GM12878 (cell line): ENCODE results near the gene PLCG2. TPM values are rescaled to one million over a fixed set of nuclear protein-coding genes. Genes with fewer than 3 reads are reported as not detected.

Experiments used
- BCL11A ChIP-seq: IDR thresholded peaks from 2 replicates; pipeline ENCODE4 v1.6.1; 2011; ENCODE audit warnings: low read depth, low read length
- MYB ChIP-seq: fragments of 150-350 bp; IDR thresholded peaks from 2 replicates; pipeline ENCODE4 v1.6.1; 2014; ENCODE audit warnings: mild to moderate bottlenecking, low read depth, low read length, borderline replicate concordance
- NR2C1 ChIP-seq: fragments of 450-650 bp; IDR thresholded peaks from 2 replicates; pipeline ENCODE4 v1.6.1; 2017; ENCODE audit warnings: antibody characterized with exemption, mild to moderate bottlenecking, moderate library complexity
- RAD21 ChIP-seq: IDR thresholded peaks from 2 replicates; pipeline ENCODE4 v1.6.1; 2011; ENCODE audit warnings: mild to moderate bottlenecking, low read depth, low read length, moderate library complexity; ENCODE audit not compliant: insufficient read depth
- RCOR1 ChIP-seq: conservative IDR thresholded peaks from 2 replicates; pipeline ENCODE4 v1.6.1; 2012; ENCODE audit warnings: low read depth, low read length, improper control_type of control experiment
- SRF ChIP-seq, 2 experiments: IDR thresholded peaks; 2 replicates each; pipeline ENCODE4 v1.6.1; 2011; ENCODE audit warnings: low read depth in 2 of 2, low read length in 2 of 2, mild to moderate bottlenecking in 1 of 2, moderate library complexity in 1 of 2
- WRNIP1 ChIP-seq: IDR thresholded peaks from 2 replicates; pipeline ENCODE4 v1.6.1; 2011; ENCODE audit warnings: low read depth, low read length, improper control_type of control experiment, borderline replicate concordance
- ZNF622 ChIP-seq: fragments of 450-650 bp; IDR thresholded peaks from 2 replicates; pipeline ENCODE4 v1.6.1; 2017; ENCODE audit warnings: mild to moderate bottlenecking, inconsistent platforms
- polyA plus RNA-seq, 11 experiments: library from polyadenylated mRNA; depleted of rRNA in 4 of 11; unstranded in 6 of 11; stranded (reverse) in 5 of 11; fragments of >200 nt; fragmentation: Nextera tagmentation in 4 of 11; fragmentation: Illumina TruSeq in 1 of 11; extraction: Ambion mirVana in 4 of 11; extraction: Trizol in 1 of 11; gene quantifications; 1 replicate in 1 of 11; 2 replicates in 10 of 11; pipeline versions ENCODE4 v1.2.1 to v1.2.3, GENCODE V29; 2011 to 2016; ENCODE audit warnings: inconsistent platforms in 2 of 11, missing spikeins in 2 of 11, low read depth in 1 of 11
- total RNA-seq, 4 experiments: library from RNA; depleted of rRNA in 3 of 4; stranded (reverse); fragments of >200 nt in 3 of 4; fragmentation: Illumina TruSeq in 1 of 4; extraction: Trizol in 1 of 4; gene quantifications; 2 replicates each; pipeline versions ENCODE4 v1.2.1 to v1.2.3, GENCODE V29; 2013 to 2021
- TF ChIP-seq, protein P1 (sequence below): IDR thresholded peaks from 2 replicates; pipeline ENCODE4 v1.6.1; 2011; ENCODE audit warnings: low read depth, low read length, improper control_type of control experiment, borderline replicate concordance
- TF ChIP-seq, protein P2 (sequence below): fragments of 450-650 bp; IDR thresholded peaks from 2 replicates; pipeline ENCODE4 v1.6.1; 2017; ENCODE audit warnings: low read depth, mild to moderate bottlenecking, moderate library complexity

Gene PLCG2
- total and polyA plus RNA-seq, 10 of the 15 experiments (the other 5 are each of a cell fraction or from before 2014, with no cell fraction given): 47.6 to 256 (median 149) TPM

DNA sequence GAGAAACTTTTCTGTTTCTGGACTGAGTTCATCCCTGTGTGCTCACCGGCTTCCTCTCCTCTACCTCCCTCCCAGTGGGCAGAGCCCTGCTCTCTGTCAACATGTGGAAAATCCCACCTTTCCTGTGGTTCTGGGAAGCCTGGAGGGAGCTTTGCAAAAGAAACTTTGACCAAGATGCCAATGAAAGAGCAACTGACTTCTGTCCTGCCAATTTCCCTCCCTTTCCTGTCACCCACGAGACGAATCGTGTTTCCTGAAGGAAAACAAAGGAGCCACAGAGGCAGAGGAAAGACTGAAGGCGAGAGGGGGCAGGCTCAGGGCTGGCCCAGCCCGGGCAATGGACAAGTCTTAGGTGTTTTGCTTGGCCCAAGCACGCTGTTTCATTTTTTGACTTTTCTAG, 82.8 kb downstream of the PLCG2 start (continued):
- TF ChIP-seq RCOR1: no peak
- no peak for TF ChIP-seq ZNF622
- TF ChIP-seq WRNIP1: no peak
- TF ChIP-seq NR2C1: no peak
- TF ChIP-seq RAD21: no peak
- no peak for TF ChIP-seq MYB
- TF ChIP-seq SRF (IDR thresholded peaks at IDR 0.05; ENCODE audit: low read depth in 2 of 2, low read length in 2 of 2): no peak
- TF ChIP-seq, protein P1, sequence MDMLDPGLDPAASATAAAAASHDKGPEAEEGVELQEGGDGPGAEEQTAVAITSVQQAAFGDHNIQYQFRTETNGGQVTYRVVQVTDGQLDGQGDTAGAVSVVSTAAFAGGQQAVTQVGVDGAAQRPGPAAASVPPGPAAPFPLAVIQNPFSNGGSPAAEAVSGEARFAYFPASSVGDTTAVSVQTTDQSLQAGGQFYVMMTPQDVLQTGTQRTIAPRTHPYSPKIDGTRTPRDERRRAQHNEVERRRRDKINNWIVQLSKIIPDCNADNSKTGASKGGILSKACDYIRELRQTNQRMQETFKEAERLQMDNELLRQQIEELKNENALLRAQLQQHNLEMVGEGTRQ: no peak
- no peak for TF ChIP-seq BCL11A
- TF ChIP-seq, protein P2, sequence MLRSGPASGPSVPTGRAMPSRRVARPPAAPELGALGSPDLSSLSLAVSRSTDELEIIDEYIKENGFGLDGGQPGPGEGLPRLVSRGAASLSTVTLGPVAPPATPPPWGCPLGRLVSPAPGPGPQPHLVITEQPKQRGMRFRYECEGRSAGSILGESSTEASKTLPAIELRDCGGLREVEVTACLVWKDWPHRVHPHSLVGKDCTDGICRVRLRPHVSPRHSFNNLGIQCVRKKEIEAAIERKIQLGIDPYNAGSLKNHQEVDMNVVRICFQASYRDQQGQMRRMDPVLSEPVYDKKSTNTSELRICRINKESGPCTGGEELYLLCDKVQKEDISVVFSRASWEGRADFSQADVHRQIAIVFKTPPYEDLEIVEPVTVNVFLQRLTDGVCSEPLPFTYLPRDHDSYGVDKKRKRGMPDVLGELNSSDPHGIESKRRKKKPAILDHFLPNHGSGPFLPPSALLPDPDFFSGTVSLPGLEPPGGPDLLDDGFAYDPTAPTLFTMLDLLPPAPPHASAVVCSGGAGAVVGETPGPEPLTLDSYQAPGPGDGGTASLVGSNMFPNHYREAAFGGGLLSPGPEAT: no peak
